GM23338 (cell line): Measurements from ENCODE around the gene SYCP3. TPM values are rescaled to one million over a fixed set of nuclear protein-coding genes. Genes with fewer than 3 reads are reported as not detected.

Experiments used
- ATAC-seq: fragments of 200-7000 bp; cut with Tn5 transposase; 3 replicates; pipeline ENCODE4 v1.9.1; 2020
- DNase-seq: peaks from one replicate; pipeline ENCODE4 v3.0.0-alpha.2; 2015; ENCODE audit warnings: low spot score
- H2AFZ ChIP-seq: fragments of 200-600 bp; sonication (generic); 2 replicates; pipeline ENCODE4 v1.8.0; 2016; ENCODE audit warnings: antibody characterized with exemption, mild to moderate bottlenecking, moderate library complexity
- H3F3A ChIP-seq: fragments of 200-600 bp; sonication (generic); replicated peaks from 2 replicates; pipeline ENCODE4 v1.8.0; 2017; ENCODE audit warnings: antibody characterized with exemption, mixed run types, low read depth
- H3K27ac ChIP-seq: fragments of 200-600 bp; sonication (generic); 2 replicates; pipeline ENCODE4 v1.6.1; 2016; ENCODE audit warnings: low read depth
- H3K27me3 ChIP-seq: fragments of 200-600 bp; sonication (generic); 2 replicates; pipeline ENCODE4 v1.8.0; 2016; ENCODE audit warnings: mild to moderate bottlenecking, mixed run types, moderate library complexity; ENCODE audit not compliant: insufficient read depth
- H3K36me3 ChIP-seq: fragments of 200-600 bp; sonication (generic); 2 replicates; pipeline ENCODE4 v1.8.0; 2016; ENCODE audit warnings: mild to moderate bottlenecking; ENCODE audit not compliant: insufficient read depth
- H3K4me1 ChIP-seq: fragments of 200-600 bp; sonication (generic); 2 replicates; pipeline ENCODE4 v1.8.0; 2016; ENCODE audit warnings: mild to moderate bottlenecking, moderate library complexity; ENCODE audit not compliant: insufficient read depth
- H3K4me2 ChIP-seq: fragments of 200-600 bp; sonication (generic); 2 replicates; pipeline ENCODE4 v1.7.1; 2017; ENCODE audit warnings: mixed run types
- H3K4me3 ChIP-seq: fragments of 200-600 bp; sonication (generic); 2 replicates; pipeline ENCODE4 v1.6.1; 2016; ENCODE audit warnings: mixed run types
- H3K79me2 ChIP-seq: fragments of 200-600 bp; sonication (generic); replicated peaks from 2 replicates; pipeline ENCODE4 v1.8.0; 2017; ENCODE audit warnings: mild to moderate bottlenecking; ENCODE audit not compliant: insufficient read depth
- H3K9me2 ChIP-seq: fragments of 200-600 bp; sonication (generic); 2 replicates; pipeline ENCODE4 v1.8.0; 2017; ENCODE audit not compliant: insufficient read depth
- H4K20me1 ChIP-seq: fragments of 200-600 bp; sonication (generic); replicated peaks from 2 replicates; pipeline ENCODE4 v1.8.0; 2017; ENCODE audit warnings: mild to moderate bottlenecking; ENCODE audit not compliant: insufficient read depth
- H3K27ac Mint-ChIP-seq: 2 replicates; pipeline ENCODE4 v1.8.0; 2020; ENCODE audit warnings: inconsistent platforms, mild to moderate bottlenecking, moderate library complexity, mixed read lengths
- H3K27me3 Mint-ChIP-seq: 3 replicates; pipeline ENCODE4 v1.8.0; 2022; ENCODE audit warnings: low read depth, mild to moderate bottlenecking, moderate library complexity, mixed read lengths, inconsistent platforms; ENCODE audit not compliant: insufficient read depth, poor library complexity
- H3K36me3 Mint-ChIP-seq: 3 replicates; pipeline ENCODE4 v1.8.0; 2021; ENCODE audit warnings: low read depth, mild to moderate bottlenecking, inconsistent platforms, moderate library complexity, mixed read lengths
- H3K4me1 Mint-ChIP-seq: 3 replicates; pipeline ENCODE4 v1.8.0; 2020; ENCODE audit warnings: mild to moderate bottlenecking, inconsistent platforms, mixed read lengths
- H3K4me3 Mint-ChIP-seq: 3 replicates; pipeline ENCODE4 v1.8.0; 2021; ENCODE audit warnings: moderate library complexity, mild to moderate bottlenecking, inconsistent platforms, mixed read lengths
- H3K9me3 Mint-ChIP-seq: 3 replicates; pipeline ENCODE4 v1.8.0; 2020; ENCODE audit warnings: moderate library complexity, mild to moderate bottlenecking, inconsistent platforms, mixed read lengths
- CREB1 ChIP-seq: fragments of 250-450 bp; sonication (Bioruptor Pico); IDR thresholded peaks from 2 replicates; pipeline ENCODE4 v1.5.0; 2020; ENCODE audit warnings: low read depth, mild to moderate bottlenecking, moderate library complexity
- EZH2phosphoT487 ChIP-seq: fragments of 200-600 bp; sonication (generic); IDR thresholded peaks from one replicate; pipeline ENCODE4 v1.8.1; 2018; ENCODE audit warnings: antibody characterized with exemption; ENCODE audit not compliant: unreplicated experiment
- JUNB ChIP-seq: IDR thresholded peaks from one replicate; pipeline ENCODE4 v1.6.1; 2016; ENCODE audit warnings: antibody characterized with exemption; ENCODE audit not compliant: unreplicated experiment
- NANOG ChIP-seq: IDR thresholded peaks from 2 replicates; pipeline ENCODE4 v1.6.1; 2016; ENCODE audit warnings: antibody characterized with exemption, borderline replicate concordance
- POLR2AphosphoS5 ChIP-seq: IDR thresholded peaks from 2 replicates; pipeline ENCODE4 v1.6.1; 2016; ENCODE audit warnings: antibody characterized with exemption, low read depth
- STAT1 ChIP-seq: IDR thresholded peaks from one replicate; pipeline ENCODE4 v1.6.1; 2016; ENCODE audit warnings: antibody characterized with exemption; ENCODE audit not compliant: unreplicated experiment
- ZNF114 ChIP-seq: fragments of 250-450 bp; sonication (Bioruptor Pico); IDR thresholded peaks from 2 replicates; pipeline ENCODE4 v1.5.0; 2020; ENCODE audit warnings: mild to moderate bottlenecking, moderate library complexity
- ZNF331 ChIP-seq: fragments of 250-450 bp; sonication (Bioruptor Pico); IDR thresholded peaks from 2 replicates; pipeline ENCODE4 v1.5.0; 2020; ENCODE audit warnings: low read depth, mild to moderate bottlenecking, moderate library complexity
- polyA plus RNA-seq: library from polyadenylated mRNA; unstranded; fragments of >200 nt; fragmentation: Nextera tagmentation; extraction: Ambion mirVana; gene quantifications from 2 replicates; pipeline ENCODE4 v1.2.1, GENCODE V29; 2016
- total RNA-seq: library from RNA; depleted of rRNA; stranded (reverse); fragments of >200 nt; shearing (Covaris generic); gene quantifications from 2 replicates; pipeline ENCODE4 v1.2.3, GENCODE V29; 2014
- TF ChIP-seq, protein P1 (sequence below): fragments of 250-450 bp; sonication (Bioruptor Pico); IDR thresholded peaks from 2 replicates; pipeline ENCODE4 v1.5.0; 2020; ENCODE audit warnings: mild to moderate bottlenecking, moderate library complexity

SYCP3 gene
- total and polyA plus RNA-seq, 2 experiments from 2014 or later, result 0.07 to 1.5 TPM

DNA sequence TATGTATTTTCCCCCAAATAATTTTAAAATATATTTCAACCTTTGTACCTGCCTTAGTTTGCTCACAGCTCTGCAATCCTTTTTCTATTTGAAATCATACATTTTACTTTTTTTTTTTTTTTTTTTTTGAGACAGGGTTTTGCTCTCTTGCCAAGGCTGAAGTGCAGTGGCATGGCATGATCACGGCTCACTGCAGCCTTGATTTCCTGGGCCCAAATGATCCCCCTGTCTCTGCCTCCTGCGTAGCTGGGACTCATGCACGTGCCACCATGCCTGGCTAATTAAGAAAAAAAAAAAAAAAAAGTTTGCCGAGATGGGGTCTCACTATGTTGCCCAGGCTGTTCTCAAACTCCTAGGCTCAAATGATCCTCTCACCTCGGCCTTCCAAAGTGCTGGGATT is 1.3 kb upstream of the SYCP3 start (continued):
- TF ChIP-seq, protein P1, sequence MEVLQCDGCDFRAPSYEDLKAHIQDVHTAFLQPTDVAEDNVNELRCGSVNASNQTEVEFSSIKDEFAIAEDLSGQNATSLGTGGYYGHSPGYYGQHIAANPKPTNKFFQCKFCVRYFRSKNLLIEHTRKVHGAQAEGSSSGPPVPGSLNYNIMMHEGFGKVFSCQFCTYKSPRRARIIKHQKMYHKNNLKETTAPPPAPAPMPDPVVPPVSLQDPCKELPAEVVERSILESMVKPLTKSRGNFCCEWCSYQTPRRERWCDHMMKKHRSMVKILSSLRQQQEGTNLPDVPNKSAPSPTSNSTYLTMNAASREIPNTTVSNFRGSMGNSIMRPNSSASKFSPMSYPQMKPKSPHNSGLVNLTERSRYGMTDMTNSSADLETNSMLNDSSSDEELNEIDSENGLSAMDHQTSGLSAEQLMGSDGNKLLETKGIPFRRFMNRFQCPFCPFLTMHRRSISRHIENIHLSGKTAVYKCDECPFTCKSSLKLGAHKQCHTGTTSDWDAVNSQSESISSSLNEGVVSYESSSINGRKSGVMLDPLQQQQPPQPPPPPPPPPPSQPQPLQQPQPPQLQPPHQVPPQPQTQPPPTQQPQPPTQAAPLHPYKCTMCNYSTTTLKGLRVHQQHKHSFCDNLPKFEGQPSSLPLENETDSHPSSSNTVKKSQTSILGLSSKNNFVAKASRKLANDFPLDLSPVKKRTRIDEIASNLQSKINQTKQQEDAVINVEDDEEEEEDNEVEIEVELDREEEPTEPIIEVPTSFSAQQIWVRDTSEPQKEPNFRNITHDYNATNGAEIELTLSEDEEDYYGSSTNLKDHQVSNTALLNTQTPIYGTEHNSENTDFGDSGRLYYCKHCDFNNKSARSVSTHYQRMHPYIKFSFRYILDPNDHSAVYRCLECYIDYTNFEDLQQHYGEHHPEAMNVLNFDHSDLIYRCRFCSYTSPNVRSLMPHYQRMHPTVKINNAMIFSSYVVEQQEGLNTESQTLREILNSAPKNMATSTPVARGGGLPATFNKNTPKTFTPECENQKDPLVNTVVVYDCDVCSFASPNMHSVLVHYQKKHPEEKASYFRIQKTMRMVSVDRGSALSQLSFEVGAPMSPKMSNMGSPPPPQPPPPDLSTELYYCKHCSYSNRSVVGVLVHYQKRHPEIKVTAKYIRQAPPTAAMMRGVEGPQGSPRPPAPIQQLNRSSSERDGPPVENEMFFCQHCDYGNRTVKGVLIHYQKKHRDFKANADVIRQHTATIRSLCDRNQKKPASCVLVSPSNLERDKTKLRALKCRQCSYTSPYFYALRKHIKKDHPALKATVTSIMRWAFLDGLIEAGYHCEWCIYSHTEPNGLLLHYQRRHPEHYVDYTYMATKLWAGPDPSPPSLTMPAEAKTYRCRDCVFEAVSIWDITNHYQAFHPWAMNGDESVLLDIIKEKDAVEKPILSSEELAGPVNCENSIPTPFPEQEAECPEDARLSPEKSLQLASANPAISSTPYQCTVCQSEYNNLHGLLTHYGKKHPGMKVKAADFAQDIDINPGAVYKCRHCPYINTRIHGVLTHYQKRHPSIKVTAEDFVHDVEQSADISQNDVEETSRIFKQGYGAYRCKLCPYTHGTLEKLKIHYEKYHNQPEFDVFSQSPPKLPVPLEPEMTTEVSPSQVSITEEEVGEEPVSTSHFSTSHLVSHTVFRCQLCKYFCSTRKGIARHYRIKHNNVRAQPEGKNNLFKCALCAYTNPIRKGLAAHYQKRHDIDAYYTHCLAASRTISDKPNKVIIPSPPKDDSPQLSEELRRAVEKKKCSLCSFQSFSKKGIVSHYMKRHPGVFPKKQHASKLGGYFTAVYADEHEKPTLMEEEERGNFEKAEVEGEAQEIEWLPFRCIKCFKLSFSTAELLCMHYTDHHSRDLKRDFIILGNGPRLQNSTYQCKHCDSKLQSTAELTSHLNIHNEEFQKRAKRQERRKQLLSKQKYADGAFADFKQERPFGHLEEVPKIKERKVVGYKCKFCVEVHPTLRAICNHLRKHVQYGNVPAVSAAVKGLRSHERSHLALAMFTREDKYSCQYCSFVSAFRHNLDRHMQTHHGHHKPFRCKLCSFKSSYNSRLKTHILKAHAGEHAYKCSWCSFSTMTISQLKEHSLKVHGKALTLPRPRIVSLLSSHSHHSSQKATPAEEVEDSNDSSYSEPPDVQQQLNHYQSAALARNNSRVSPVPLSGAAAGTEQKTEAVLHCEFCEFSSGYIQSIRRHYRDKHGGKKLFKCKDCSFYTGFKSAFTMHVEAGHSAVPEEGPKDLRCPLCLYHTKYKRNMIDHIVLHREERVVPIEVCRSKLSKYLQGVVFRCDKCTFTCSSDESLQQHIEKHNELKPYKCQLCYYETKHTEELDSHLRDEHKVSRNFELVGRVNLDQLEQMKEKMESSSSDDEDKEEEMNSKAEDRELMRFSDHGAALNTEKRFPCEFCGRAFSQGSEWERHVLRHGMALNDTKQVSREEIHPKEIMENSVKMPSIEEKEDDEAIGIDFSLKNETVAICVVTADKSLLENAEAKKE (CRISPR knock-in tag), result no peak
- TF ChIP-seq ZNF114, result no peak
- TF ChIP-seq STAT1, result no peak
- no peak for TF ChIP-seq EZH2phosphoT487
- TF ChIP-seq ZNF331 (CRISPR knock-in tag), result no peak

DNA sequence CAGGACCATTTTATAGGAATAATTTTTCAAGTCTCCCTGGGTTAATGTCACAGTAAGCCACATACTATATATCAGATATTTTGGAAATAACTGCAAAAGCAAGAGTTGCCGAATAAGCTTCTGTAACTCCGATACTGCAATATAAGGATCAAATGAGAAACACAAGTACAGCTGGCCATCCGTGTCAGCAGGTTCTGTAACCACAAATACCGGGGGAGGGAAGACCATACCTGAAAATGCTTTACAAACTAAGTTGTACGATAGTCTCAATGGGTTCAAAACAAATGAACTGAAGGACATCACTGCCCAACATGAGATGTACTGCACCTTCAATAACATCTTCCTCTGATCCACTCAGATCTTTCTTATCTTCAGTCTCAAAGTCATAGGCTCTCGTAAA is 1.8 kb downstream of the SYCP3 start:
- no peak overlapping the region for H3K4me2 ChIP-seq
- no peaks in the 10 kb centered on the region for H3F3A ChIP-seq
- no peak overlapping the region for H3K27ac ChIP-seq
- H3K27me3 Mint-ChIP-seq, result peaks cover 3% of the 10 kb centered on the region
- H4K20me1 ChIP-seq, result no peaks in the 10 kb centered on the region; the same call in 1 of the 2 replicates
- no peaks in the 10 kb centered on the region for H3K36me3 ChIP-seq
- ATAC-seq, result no peak
- H3K36me3 Mint-ChIP-seq, result peaks cover 3% of the 10 kb centered on the region; the same call in 1 of the 3 replicates
- H3K4me3 Mint-ChIP-seq, result no peak overlapping the region
- H3K79me2 ChIP-seq, result no peaks in the 10 kb centered on the region
- no peaks in the 10 kb centered on the region for H3K9me3 Mint-ChIP-seq
- H2AFZ ChIP-seq, result no peak overlapping the region
- no peaks in the 10 kb centered on the region for H3K9me2 ChIP-seq
- no peaks in the 10 kb centered on the region for H3K4me1 ChIP-seq
- H3K4me3 ChIP-seq, result no peak overlapping the region
- DNase-seq, result no peak
- no peaks in the 10 kb centered on the region for H3K4me1 Mint-ChIP-seq
- no peaks in the 10 kb centered on the region for H3K27me3 ChIP-seq
- no peak overlapping the region for H3K27ac Mint-ChIP-seq
- TF ChIP-seq, protein P1 (CRISPR knock-in tag), result no peak
- TF ChIP-seq JUNB, result no peak
- no peak for TF ChIP-seq NANOG
- TF ChIP-seq EZH2phosphoT487, result no peak
- no peak for TF ChIP-seq ZNF114
- TF ChIP-seq CREB1, result no peak
- TF ChIP-seq STAT1, result no peak
- TF ChIP-seq POLR2AphosphoS5, result no peak
